CD4-positive, alpha-beta T cell treated with Interferon alpha-2 for 1 hour (primary cell): ENCODE measurements around the gene MBOAT1.
"Not testable (repeated sequence)": the region's sequence is repeated elsewhere in the genome, so short reads cannot be mapped to it uniquely, and the experiment has no call there.

Experiments
- DNase-seq, 2 donors: peaks; one replicate each; pipeline ENCODE4 v3.0.0-alpha.2; 2020 to 2022

MBOAT1 gene

DNA sequence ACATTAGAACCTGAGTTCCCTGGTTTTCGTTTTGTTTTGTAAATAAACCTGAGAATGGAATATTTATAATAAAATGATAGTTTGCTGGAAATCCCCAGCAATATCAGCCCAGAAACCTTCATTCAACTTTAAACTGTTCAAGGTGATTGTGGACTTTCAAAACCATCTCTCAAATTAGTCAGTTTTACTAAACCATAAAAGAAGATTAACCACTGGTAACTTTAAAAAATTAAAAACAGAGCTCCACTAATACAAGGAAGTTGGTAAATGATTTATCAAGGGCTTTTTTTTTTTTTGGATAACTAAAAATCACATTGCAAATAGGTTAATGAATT, 10.0 kb downstream of the MBOAT1 start:
- DNase-seq, result no peak

GRCh38 chr6:20200761-20201630, 11.3 kb downstream of the MBOAT1 start:
- DNase-seq, result no peak

- no peak for DNase-seq
These were observed 13.5 kb downstream of the MBOAT1 start for GRCh38 chr6:20198775-20199174.

GRCh38 chr6:20198156-20198774, 14.0 kb downstream of the MBOAT1 start:
- no peak for DNase-seq

GRCh38 chr6:20197251-20197650, 15.0 kb downstream of the MBOAT1 start:
- DNase-seq, result no peak

DNA sequence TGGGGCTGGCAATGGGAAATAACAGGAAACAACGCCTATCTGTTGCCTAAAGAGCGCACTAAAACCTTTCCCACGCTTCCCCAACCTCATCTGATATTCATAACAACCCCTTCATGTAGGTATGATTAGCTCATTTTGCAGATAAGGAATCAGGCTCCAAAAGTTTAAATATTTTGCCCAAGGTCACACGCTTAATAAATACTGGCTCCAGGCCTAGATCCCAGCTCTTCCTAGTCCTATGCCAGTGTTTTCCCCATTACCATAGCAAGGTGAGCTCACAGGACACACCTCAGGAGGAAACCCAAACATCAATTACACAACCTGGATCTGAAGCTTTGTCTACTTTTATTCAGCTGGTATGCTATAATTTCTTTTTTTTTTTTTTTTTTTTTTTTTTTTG, 19.6 kb downstream of the MBOAT1 start:
- no peak for DNase-seq

GRCh38 chr6:20191992-20192391, 20.3 kb downstream of the MBOAT1 start:
- no peak for DNase-seq

DNA sequence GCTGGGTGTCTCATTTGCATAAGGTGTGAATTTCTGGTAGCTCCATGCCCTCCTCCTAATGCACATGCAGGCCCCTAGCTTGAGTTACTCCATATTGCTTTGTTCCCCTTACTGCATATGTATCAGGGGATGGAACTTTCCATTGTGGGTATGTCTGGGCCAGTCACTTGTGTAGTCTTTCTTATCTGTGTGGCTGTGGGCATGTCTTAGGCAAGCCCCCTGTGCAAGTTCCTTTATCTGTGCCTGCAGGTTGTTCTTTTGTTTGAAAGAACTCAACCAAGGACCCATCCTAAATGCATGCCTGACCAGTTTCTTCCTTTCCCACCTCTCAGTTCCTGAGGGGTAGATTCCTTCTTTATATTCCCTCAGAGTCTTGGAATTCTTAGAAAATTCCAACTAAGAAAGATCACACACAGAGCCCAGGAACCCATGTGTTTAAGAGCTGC, 23.6 kb downstream of the MBOAT1 start:
- no peak for DNase-seq

GRCh38 chr6:20186981-20187380, 25.3 kb downstream of the MBOAT1 start:
- no peak for DNase-seq

DNA sequence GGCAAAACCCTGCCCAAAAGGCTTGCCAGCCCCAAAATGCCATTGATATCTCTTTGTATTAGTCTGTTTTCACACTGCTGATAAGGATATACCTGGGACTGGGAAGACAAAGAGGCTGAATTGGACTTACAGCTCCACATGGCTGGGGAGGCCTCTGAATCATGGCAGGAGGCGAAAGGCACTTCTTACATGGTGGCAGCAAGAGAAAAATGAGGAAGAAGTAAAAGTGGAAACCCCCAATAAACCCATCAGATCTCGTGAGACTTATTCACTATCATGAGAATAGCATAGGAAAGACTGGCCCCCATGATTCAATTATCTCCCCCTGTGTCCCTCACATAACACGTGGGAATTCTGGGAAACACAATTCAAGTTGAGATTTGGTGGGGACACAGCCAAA, 28.6 kb downstream of the MBOAT1 start:
- DNase-seq, result no peak

- DNase-seq, result no peak
These were observed 29.2 kb downstream of the MBOAT1 start for GRCh38 chr6:20182926-20183521.

GRCh38 chr6:20182069-20182468, 30.2 kb downstream of the MBOAT1 start:
- no peak for DNase-seq

DNA sequence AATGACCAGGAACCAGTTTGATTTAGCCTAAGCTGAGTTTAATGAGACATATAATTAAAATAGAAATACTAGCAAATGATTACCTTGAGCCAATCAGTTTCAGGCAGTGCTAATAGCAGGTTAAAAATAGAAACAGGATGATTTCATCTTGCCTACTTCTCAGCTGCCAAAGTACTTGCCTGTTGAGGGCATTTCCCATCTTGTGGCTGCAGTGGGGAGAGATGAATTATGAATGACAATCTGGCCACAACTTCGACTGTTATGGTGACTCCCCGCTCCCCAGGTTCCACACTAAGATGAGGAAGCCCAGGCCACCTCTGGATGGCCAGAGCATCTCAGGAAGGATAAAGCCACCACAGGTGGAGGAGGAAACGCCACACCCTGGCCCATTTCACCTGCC, 31.3 kb downstream of the MBOAT1 start:
- DNase-seq, result no peak

- DNase-seq, result not testable (repeated sequence)
These were observed 32.8 kb downstream of the MBOAT1 start for GRCh38 chr6:20179287-20180045.

DNA sequence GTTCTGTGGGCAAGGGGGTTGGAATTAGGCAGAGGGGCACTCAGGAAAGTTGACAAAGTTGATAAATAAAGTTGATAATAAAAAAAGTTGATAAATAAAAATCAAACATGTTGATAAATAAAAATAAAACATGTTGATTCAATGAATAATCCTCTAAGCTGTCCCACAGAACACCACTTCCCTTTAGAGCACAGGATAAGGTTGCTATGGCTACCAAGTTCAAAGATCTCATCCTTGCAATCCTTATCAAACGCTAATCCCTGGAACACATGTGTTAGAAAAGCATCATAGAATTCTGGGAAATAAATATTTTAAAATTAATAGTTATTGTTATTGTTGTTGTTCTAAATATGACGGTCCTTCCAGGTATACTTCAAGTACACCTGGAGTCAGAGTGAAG, 33.9 kb downstream of the MBOAT1 start:
- DNase-seq, result no peak

- DNase-seq, result no peak
These were observed 36.4 kb downstream of the MBOAT1 start for GRCh38 chr6:20175810-20176410.

DNA sequence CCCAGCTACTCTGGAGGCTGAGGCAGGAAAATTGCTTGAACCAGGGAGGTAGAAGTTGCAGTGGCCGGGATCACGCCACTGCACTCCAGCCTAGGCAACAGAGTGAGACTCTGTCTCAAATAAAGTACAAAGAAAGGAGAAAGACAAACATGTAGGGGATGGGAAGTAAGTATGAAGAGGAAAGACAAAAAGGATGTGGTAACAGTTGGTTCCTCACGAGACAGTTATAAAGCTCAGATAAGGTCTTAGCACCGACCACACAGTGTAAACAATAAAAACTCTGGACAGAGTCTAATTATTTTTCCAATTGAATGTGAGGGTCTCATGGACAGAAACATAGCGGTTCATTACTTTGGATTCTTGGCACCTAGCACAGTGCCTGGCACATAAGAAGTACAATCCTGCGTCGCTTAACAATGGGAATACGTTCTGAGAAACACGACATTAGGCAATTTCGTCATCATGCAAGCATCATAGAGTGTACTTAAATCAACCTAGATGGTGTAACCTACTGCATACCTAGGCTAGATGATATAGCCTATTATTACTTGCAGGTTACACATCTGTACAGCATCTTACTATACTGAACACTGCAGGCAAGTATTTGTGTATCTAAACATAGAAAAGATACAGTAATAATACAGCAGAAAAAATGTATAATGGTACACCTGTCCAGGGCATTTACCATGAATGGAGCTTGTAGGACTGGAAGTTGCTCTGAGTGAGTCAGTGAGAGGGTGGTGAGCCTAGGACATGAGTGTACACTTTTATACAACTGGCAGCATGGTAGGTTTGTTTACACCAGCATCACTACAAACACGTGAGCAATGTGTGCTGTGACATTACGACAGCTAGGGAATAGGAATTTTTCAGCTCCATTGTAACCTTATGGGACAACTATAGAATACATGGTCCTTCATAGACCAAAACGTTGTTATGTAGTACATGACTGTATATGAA, 38.2 kb downstream of the MBOAT1 start:
- no peak for DNase-seq

- DNase-seq, result no peak
These were observed 39.3 kb downstream of the MBOAT1 start for GRCh38 chr6:20172842-20173456.

DNA sequence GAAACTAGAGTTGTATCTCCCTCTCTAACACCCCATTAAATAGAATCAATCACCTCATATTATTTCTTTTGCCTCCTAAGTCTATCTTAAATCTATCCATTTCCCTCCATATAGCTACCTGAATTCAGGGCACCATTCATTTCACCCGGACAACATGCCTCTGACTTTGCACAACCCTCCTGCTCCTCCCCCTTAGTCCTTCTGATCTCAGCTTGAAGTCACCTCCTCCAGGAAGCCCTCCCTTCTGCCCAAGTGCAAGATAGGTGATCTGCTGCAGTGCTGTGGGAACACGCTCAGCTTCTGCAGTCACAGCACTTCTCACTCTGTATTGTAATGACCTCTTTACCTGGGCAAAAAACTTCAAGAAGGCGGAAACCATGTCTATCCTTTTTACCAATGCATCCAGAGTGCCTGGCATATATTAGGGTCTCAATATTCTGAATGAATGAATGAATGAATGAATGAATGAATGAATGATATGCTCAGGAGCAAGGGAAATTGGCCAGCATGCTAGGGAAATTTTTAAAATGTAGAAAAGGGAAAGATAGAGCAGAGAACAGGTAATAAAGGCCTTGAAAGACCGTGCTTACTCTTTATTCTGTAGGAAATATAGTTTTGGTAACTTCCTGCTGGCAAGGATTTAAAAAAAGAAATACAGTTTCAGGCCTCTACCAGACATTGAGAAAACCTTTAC, 41.7 kb downstream of the MBOAT1 start:
- no peak for DNase-seq

DNA sequence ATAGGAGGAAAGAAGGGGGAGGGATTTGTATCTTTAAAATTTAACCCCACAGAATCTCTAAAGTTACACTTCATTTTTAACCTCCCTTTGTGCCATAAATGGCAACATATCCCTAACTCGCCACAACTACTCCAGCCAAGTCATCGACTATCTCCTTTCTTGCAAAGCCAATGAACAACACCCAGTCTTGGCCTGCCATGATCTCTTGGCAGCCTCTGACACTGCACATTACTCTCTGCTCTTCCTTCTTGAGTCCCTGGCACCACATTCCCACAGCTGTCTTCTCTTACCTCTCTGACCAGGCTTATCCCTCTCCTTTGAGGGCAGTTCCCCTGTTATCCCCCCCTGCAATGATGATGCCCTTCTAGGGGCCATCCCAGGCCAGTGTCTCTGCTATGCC, 42.5 kb downstream of the MBOAT1 start:
- DNase-seq, result no peak

DNA sequence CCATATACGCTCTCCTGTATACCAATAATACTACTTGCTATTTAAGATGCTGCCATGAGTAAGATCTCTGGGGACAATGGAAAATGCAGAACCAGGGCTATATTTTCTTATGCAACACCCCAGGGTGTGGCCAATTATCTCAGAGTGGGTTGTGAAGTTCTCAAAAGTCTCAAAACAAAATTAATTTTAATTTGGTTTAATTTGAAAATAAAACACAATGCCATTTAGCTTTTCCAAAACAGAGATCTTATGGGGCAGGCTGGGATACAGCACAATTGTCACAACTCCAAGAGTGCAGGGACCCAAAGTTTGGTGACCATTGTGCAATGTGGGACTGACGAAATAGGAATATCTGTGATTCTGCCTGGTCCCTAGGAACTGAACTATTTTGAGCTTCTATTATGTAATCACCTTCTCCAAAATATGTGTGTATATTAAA, 43.1 kb downstream of the MBOAT1 start:
- peak; percentile 4 to 35 for DNase-seq
